HepG2 (cell line): ENCODE measurements around the gene LAMA5. TPM values are rescaled to one million over a fixed set of nuclear protein-coding genes. Genes with fewer than 3 reads are reported as not detected.

Experiments
- DNMT1 ChIP-seq: sonication (generic); formaldehyde crosslinking; IDR thresholded peaks from 2 replicates; pipeline ENCODE4 v1.5.1; 2020; ENCODE audit warnings: mild to moderate bottlenecking, missing genetic modification reagents
- HNRNPK ChIP-seq: fragments of 200-400 bp; formaldehyde crosslinking; IDR thresholded peaks from 2 replicates; pipeline ENCODE4 v1.6.1; 2018; ENCODE audit warnings: low read length, low read depth, moderate library complexity, mild to moderate bottlenecking; ENCODE audit not compliant: poor library complexity, severe bottlenecking
- SAP130 ChIP-seq: IDR thresholded peaks from 2 replicates; pipeline ENCODE4 v1.6.1; 2016; ENCODE audit warnings: low read depth
- TCF12 ChIP-seq, 2 experiments: fragments of 450-650 bp in 1 of 2; sonication (generic) in 1 of 2; formaldehyde crosslinking in 1 of 2; IDR thresholded peaks; 2 replicates each; pipeline versions ENCODE4 v1.6.1 to v1.8.0; 2017 to 2022; ENCODE audit warnings: antibody characterized with exemption in 1 of 2, mild to moderate bottlenecking in 1 of 2, missing genetic modification reagents in 1 of 2, moderate library complexity in 1 of 2
- ZSCAN21 ChIP-seq: sonication (generic); formaldehyde crosslinking; IDR thresholded peaks from 2 replicates; pipeline ENCODE4 v1.8.0; 2022; ENCODE audit warnings: mild to moderate bottlenecking, missing genetic modification reagents, moderate library complexity, borderline replicate concordance
- polyA plus RNA-seq, 8 experiments: library from polyadenylated mRNA; depleted of rRNA in 3 of 8; stranded (reverse) in 7 of 8; unstranded in 1 of 8; fragments of >200 nt; fragmentation: Illumina TruSeq in 4 of 8; extraction: Trizol in 4 of 8; gene quantifications; 2 replicates each; pipeline versions ENCODE4 v1.2.1 to v1.2.3, GENCODE V29; 2011 to 2016; ENCODE audit warnings: low read depth in 4 of 8, missing spikeins in 1 of 8, mixed read lengths in 1 of 8; ENCODE audit not compliant: insufficient read depth in 1 of 8
- total RNA-seq, 5 experiments: library from RNA; depleted of rRNA; stranded (reverse); fragments of >200 nt; fragmentation: Illumina TruSeq; extraction: Trizol; gene quantifications; 2 replicates each; pipeline ENCODE4 v1.2.3, GENCODE V29; 2016; ENCODE audit warnings: low read depth in 1 of 5
- TF ChIP-seq, protein P1 (sequence below), 2 experiments: sonication (generic) in 1 of 2; formaldehyde crosslinking in 1 of 2; IDR thresholded peaks; 2 replicates each; pipeline versions ENCODE4 v1.6.1 to v1.9.0; 2014 to 2022; ENCODE audit warnings: antibody characterized with exemption in 1 of 2, borderline replicate concordance in 1 of 2, inconsistent platforms in 1 of 2, low read depth in 1 of 2, missing genetic modification reagents in 1 of 2
- TF ChIP-seq, protein P2 (sequence below), 2 experiments: sonication (generic) in 1 of 2; formaldehyde crosslinking in 1 of 2; IDR thresholded peaks; 2 replicates each; pipeline versions ENCODE4 v1.4.0 to v1.6.1; 2016 to 2020; ENCODE audit warnings: borderline replicate concordance in 1 of 2, low read depth in 1 of 2, mild to moderate bottlenecking in 1 of 2, missing genetic modification reagents in 1 of 2
- TF ChIP-seq, protein P3 (sequence below): sonication (generic); formaldehyde crosslinking; IDR thresholded peaks from 2 replicates; pipeline ENCODE4 v1.4.0; 2020; ENCODE audit warnings: low read depth, missing genetic modification reagents
- TF ChIP-seq, protein P4 (sequence below): sonication (generic); formaldehyde crosslinking; conservative IDR thresholded peaks from 2 replicates; pipeline ENCODE4 v1.8.0; 2022; ENCODE audit warnings: mild to moderate bottlenecking, moderate library complexity, missing genetic modification reagents

Gene LAMA5
- total and polyA plus RNA-seq, 2 of the 13 experiments (the other 11 are each of a cell fraction or from before 2014, with no cell fraction given) = 21.0 to 44.7 TPM

DNA sequence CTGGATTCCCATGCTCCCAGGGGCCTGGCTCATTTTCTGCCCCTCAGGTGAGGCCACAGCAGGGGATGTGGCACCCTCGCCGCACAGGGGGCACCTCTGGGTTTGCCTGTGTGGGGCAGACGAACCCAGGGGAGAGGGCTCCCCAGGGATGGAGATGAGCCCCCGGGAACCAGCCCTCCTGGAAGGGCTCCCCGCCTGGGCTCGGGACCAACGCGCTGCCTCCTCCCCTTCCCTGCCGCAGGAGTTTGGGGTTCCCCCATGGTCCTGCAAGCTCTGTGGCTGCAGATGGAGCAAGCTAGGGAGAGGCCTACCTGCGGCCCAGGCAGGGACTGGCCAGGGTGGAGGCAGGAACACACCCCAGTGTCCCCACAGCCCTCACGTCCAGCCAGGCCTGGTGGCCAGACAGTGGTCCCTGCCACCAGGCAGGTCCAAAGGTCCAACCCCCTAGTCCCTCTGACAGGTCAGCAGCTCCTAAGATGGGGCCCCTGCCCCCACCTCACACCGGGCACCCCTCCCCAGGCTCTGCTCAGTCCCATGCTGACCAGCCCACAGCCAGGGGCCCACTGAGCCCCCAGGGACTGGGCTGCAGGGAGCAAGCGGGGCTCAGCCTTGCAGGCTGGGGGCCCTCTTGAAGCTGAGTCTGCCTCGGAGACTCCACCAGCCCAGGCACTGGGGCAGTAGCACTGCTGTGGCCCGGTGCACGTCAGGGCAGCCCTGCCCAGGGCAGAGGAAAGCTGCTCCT lies 13.7 kb downstream of the LAMA5 start (continued):
- TF ChIP-seq, protein P1, sequence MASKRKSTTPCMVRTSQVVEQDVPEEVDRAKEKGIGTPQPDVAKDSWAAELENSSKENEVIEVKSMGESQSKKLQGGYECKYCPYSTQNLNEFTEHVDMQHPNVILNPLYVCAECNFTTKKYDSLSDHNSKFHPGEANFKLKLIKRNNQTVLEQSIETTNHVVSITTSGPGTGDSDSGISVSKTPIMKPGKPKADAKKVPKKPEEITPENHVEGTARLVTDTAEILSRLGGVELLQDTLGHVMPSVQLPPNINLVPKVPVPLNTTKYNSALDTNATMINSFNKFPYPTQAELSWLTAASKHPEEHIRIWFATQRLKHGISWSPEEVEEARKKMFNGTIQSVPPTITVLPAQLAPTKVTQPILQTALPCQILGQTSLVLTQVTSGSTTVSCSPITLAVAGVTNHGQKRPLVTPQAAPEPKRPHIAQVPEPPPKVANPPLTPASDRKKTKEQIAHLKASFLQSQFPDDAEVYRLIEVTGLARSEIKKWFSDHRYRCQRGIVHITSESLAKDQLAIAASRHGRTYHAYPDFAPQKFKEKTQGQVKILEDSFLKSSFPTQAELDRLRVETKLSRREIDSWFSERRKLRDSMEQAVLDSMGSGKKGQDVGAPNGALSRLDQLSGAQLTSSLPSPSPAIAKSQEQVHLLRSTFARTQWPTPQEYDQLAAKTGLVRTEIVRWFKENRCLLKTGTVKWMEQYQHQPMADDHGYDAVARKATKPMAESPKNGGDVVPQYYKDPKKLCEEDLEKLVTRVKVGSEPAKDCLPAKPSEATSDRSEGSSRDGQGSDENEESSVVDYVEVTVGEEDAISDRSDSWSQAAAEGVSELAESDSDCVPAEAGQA (IDR thresholded peaks at IDR 0.05; ENCODE audit: low read depth) = no peak
- TF ChIP-seq, protein P1 (CRISPR knock-in tag; IDR thresholded peaks at IDR 0.05; ENCODE audit: borderline replicate concordance) = no peak
- TF ChIP-seq, protein P2, sequence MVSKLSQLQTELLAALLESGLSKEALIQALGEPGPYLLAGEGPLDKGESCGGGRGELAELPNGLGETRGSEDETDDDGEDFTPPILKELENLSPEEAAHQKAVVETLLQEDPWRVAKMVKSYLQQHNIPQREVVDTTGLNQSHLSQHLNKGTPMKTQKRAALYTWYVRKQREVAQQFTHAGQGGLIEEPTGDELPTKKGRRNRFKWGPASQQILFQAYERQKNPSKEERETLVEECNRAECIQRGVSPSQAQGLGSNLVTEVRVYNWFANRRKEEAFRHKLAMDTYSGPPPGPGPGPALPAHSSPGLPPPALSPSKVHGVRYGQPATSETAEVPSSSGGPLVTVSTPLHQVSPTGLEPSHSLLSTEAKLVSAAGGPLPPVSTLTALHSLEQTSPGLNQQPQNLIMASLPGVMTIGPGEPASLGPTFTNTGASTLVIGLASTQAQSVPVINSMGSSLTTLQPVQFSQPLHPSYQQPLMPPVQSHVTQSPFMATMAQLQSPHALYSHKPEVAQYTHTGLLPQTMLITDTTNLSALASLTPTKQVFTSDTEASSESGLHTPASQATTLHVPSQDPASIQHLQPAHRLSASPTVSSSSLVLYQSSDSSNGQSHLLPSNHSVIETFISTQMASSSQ (IDR thresholded peaks at IDR 0.05; ENCODE audit: low read depth) = no peak
- TF ChIP-seq, protein P2 (CRISPR knock-in tag; IDR thresholded peaks at IDR 0.05; ENCODE audit: borderline replicate concordance) = 0 out of 2 replicates have a peak, but pooled peaks have one; percentile 32
- TF ChIP-seq DNMT1 (peak; percentile 94), SAP130 (CRISPR knock-in tag) (peak; percentile 55), TCF12 (IDR thresholded peaks at IDR 0.05) (no peak), TCF12 (CRISPR knock-in tag; IDR thresholded peaks at IDR 0.05) (0 out of 2 replicates have a peak, but pooled peaks have one; percentile 58), HNRNPK (peak; percentile 31), ZSCAN21 (0 out of 2 replicates have a peak, but pooled peaks have one; percentile 14)
- TF ChIP-seq, protein P3, sequence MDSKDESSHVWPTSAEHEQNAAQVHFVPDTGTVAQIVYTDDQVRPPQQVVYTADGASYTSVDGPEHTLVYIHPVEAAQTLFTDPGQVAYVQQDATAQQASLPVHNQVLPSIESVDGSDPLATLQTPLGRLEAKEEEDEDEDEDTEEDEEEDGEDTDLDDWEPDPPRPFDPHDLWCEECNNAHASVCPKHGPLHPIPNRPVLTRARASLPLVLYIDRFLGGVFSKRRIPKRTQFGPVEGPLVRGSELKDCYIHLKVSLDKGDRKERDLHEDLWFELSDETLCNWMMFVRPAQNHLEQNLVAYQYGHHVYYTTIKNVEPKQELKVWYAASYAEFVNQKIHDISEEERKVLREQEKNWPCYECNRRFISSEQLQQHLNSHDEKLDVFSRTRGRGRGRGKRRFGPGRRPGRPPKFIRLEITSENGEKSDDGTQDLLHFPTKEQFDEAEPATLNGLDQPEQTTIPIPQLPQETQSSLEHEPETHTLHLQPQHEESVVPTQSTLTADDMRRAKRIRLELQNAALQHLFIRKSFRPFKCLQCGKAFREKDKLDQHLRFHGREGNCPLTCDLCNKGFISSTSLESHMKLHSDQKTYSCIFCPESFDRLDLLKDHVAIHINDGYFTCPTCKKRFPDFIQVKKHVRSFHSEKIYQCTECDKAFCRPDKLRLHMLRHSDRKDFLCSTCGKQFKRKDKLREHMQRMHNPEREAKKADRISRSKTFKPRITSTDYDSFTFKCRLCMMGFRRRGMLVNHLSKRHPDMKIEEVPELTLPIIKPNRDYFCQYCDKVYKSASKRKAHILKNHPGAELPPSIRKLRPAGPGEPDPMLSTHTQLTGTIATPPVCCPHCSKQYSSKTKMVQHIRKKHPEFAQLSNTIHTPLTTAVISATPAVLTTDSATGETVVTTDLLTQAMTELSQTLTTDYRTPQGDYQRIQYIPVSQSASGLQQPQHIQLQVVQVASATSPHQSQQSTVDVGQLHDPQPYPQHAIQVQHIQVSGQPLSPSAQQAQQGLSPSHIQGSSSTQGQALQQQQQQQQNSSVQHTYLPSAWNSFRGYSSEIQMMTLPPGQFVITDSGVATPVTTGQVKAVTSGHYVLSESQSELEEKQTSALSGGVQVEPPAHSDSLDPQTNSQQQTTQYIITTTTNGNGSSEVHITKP = no peak
- TF ChIP-seq, protein P4, sequence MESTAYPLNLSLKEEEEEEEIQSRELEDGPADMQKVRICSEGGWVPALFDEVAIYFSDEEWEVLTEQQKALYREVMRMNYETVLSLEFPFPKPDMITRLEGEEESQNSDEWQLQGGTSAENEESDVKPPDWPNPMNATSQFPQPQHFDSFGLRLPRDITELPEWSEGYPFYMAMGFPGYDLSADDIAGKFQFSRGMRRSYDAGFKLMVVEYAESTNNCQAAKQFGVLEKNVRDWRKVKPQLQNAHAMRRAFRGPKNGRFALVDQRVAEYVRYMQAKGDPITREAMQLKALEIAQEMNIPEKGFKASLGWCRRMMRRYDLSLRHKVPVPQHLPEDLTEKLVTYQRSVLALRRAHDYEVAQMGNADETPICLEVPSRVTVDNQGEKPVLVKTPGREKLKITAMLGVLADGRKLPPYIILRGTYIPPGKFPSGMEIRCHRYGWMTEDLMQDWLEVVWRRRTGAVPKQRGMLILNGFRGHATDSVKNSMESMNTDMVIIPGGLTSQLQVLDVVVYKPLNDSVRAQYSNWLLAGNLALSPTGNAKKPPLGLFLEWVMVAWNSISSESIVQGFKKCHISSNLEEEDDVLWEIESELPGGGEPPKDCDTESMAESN (CRISPR knock-in tag) = no peak
